Retinal pigment epithelial cell (primary cell): Measurements from ENCODE around the gene SLC6A2.

Experiments used
- DNase-seq: peaks from one replicate; pipeline ENCODE4 v3.0.0-alpha.2; 2010; ENCODE audit warnings: low read depth
- H3K4me3 ChIP-seq: 2 replicates; pipeline ENCODE4 v1.5.1; 2011; ENCODE audit warnings: mild to moderate bottlenecking, low read length, control low read depth, moderate library complexity
- TF ChIP-seq, protein P1 (sequence below): conservative IDR thresholded peaks from 2 replicates; pipeline ENCODE4 v1.5.1; 2011; ENCODE audit warnings: low read depth, low read length, control low read depth, inconsistent platforms

The SLC6A2 gene

DNA sequence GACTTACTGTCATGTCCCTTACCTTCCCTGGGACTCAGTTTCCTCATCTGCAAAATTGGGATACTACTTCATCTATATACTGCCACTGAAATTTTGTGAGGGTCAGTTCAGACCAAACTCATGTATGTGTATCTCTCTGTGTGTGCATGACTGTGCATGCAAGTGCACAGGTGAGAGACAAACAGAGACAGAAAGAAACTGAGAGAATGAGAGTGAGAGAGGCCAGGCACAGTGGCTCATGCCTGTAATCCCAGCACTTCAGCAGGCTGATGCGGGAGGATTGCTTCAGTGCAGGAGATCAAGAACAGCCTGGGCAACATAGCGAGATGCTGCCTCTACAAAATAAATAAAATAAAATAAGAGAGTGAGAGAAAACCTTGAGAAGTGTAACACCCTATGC is 32.1 kb upstream of the SLC6A2 start:
- DNase-seq: no peak
- H3K4me3 ChIP-seq: no peak overlapping the region
- TF ChIP-seq, protein P1, sequence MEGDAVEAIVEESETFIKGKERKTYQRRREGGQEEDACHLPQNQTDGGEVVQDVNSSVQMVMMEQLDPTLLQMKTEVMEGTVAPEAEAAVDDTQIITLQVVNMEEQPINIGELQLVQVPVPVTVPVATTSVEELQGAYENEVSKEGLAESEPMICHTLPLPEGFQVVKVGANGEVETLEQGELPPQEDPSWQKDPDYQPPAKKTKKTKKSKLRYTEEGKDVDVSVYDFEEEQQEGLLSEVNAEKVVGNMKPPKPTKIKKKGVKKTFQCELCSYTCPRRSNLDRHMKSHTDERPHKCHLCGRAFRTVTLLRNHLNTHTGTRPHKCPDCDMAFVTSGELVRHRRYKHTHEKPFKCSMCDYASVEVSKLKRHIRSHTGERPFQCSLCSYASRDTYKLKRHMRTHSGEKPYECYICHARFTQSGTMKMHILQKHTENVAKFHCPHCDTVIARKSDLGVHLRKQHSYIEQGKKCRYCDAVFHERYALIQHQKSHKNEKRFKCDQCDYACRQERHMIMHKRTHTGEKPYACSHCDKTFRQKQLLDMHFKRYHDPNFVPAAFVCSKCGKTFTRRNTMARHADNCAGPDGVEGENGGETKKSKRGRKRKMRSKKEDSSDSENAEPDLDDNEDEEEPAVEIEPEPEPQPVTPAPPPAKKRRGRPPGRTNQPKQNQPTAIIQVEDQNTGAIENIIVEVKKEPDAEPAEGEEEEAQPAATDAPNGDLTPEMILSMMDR: no peak

DNA sequence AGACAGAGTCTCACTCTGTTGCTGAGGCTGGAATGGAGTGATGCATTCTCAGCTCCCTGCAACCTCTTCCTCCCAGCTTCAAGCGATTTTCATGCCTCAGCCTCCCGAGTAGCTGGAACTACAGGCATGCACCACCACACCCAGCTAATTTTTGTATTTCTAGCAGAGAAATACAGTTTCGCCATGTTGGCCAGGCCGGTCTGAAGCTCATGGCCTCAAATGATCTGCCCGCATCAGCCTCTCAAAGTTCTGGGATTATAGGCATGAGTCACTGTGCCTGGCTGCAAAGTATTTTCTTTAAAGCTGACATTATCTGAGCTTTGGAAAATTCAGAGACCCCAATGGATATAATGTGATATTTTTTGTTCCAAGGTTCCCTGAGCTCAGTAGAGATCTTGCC is 31.1 kb upstream of the SLC6A2 start:
- no peak overlapping the region for H3K4me3 ChIP-seq
- DNase-seq: no peak
- TF ChIP-seq, protein P1: no peak

DNA sequence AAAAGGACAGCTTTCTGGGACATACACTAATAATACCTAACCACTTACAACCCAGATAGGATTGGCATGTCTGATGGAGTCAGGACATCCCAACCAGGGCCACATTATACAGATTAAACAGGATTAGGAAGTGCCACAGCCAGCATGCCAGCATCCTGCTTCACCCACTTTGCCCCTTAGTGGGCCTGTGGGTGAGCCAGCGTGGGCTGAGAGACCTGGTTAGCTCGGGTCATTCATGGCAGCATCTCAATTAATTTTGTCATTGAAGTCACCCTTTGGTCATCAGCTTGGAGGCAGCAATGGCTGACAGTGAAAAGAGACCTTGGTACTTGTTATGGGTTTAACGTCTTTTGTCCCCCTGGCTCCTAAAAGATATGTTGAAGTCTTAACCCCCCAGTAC is 29.9 kb upstream of the SLC6A2 start:
- H3K4me3 ChIP-seq: no peak overlapping the region
- TF ChIP-seq, protein P1: no peak
- DNase-seq: no peak

DNA sequence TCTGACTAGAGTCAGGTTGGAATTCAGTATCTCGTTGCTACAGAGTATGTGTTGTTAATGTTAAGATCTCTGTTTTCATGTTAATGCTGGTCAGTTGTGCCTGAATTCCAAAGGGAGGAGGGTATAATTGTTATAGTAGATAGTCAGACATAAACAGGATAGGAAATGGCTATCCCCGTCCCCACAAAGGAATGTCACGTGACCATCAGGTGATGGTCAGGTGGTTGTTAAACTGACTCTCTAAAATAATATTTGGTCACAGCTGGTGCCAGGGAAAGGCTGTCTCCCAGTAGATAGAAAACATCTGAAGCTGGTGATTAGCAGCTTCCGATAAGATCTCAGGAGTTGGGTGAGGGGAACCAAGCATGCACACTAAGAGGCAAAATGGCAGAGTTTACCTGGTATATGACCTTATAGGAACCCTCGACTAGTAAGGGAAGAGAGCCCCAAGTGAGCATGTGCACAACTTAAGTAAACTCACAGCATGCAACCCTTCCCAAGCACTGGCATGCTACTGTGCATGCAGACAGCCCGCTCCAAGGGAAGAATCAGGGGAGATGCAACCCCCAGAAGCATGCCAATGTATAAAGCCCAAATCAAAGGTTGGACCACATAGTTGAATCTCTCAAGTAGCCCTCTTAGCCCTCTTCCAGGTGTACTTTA is 27.4 kb upstream of the SLC6A2 start:
- TF ChIP-seq, protein P1: no peak
- no peak for DNase-seq
- no peak overlapping the region for H3K4me3 ChIP-seq

DNA sequence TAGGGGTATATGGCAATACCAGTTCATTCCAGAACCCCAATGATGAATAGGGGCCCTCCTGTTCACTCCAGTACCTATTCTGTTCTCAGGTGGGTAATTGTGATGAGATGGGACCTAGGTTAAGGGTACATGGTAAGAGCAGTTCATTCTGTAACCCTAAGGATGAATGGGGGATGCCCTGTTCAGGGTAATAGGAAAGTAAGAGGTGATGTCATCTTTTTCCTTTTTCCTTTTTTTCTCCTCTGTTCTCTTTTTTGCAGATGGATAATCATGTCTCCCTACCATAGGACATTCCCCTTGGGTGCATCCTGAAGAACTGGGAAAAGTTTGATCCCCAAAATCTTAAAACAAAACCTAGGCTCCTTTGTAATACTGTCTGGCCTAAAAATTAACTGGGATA is 25.0 kb upstream of the SLC6A2 start:
- no peak for DNase-seq
- TF ChIP-seq, protein P1: no peak
- H3K4me3 ChIP-seq: no peak overlapping the region

DNA sequence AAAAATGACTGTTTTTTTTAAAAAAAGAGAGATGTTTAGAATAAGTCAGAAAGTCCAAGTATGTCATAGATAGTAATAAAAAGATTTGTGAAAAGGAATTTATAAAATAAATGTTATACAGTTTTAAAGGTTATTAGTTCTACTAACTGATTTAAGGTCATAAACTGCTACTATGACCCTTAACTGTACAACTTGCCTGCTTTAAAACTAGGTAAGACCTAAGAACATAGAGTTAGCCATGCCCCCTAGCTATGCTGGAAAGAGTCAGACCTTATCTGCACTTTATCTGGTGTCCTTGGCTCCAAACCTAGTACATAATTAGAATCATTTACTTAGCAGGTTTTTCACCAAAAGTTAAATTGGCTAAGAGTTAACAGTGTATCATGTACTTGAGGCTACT is 23.5 kb upstream of the SLC6A2 start:
- TF ChIP-seq, protein P1: no peak
- DNase-seq: no peak

DNA sequence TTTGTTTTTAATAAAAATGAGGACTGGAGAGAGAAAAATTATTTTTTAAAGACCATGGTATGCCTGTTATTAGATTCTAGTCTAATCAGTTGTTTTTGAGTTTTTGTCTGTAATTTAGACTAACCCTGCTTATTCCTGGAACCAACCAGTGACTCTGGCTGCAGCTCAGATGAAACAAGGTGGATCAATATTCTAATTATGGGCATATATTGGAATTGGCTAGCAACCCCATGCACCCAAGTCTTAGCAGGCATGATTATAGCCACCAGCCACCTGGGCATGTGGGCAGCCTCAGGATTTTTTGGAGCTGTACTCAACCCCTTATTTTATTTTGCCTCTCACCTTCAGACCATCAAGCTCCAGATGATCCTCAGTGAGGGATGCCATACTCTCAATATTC is 21.6 kb upstream of the SLC6A2 start:
- TF ChIP-seq, protein P1: no peak
- no peak for DNase-seq
- no peak overlapping the region for H3K4me3 ChIP-seq

More for the DNA sequence above, 23.5 kb upstream of the SLC6A2 start:
- H3K4me3 ChIP-seq: no peak overlapping the region
